ENCODE measurements around the gene PHKB. TPM values are rescaled to one million over a fixed set of nuclear protein-coding genes. Genes with fewer than 3 reads are reported as not detected.
A peak's percentile ranks its signal among the peaks of the same experiment; 100 is the strongest.

The PHKB gene
- total RNA-seq, 4 donors from 2014 or later = 62.0 to 164 (median 111) TPM

GRCh38 chr16:47493381-47494337, 32.5 kb downstream of the PHKB start:
- Histone ChIP-seq H3K27ac (peak overlapping the region; percentile 49 to 90), H3K9me3 (peaks cover 0 to 17% of the 10 kb centered on the region in 2 donors), H3K4me1 (no peaks in the 10 kb centered on the region), H3K36me3 (no peaks in the 10 kb centered on the region), H3K27me3 (no peaks in the 10 kb centered on the region), H3K4me3 (no peak overlapping the region)
- TF ChIP-seq, protein P1, sequence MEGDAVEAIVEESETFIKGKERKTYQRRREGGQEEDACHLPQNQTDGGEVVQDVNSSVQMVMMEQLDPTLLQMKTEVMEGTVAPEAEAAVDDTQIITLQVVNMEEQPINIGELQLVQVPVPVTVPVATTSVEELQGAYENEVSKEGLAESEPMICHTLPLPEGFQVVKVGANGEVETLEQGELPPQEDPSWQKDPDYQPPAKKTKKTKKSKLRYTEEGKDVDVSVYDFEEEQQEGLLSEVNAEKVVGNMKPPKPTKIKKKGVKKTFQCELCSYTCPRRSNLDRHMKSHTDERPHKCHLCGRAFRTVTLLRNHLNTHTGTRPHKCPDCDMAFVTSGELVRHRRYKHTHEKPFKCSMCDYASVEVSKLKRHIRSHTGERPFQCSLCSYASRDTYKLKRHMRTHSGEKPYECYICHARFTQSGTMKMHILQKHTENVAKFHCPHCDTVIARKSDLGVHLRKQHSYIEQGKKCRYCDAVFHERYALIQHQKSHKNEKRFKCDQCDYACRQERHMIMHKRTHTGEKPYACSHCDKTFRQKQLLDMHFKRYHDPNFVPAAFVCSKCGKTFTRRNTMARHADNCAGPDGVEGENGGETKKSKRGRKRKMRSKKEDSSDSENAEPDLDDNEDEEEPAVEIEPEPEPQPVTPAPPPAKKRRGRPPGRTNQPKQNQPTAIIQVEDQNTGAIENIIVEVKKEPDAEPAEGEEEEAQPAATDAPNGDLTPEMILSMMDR (IDR thresholded peaks at IDR 0.05) = no peak
- no peak for TF ChIP-seq POLR2A (IDR thresholded peaks at IDR 0.05)
- intact Hi-C loops (cut with DNase I; ENCODE audit: low total_unique reads) = no loop called here
- no peak for DNase-seq

DNA sequence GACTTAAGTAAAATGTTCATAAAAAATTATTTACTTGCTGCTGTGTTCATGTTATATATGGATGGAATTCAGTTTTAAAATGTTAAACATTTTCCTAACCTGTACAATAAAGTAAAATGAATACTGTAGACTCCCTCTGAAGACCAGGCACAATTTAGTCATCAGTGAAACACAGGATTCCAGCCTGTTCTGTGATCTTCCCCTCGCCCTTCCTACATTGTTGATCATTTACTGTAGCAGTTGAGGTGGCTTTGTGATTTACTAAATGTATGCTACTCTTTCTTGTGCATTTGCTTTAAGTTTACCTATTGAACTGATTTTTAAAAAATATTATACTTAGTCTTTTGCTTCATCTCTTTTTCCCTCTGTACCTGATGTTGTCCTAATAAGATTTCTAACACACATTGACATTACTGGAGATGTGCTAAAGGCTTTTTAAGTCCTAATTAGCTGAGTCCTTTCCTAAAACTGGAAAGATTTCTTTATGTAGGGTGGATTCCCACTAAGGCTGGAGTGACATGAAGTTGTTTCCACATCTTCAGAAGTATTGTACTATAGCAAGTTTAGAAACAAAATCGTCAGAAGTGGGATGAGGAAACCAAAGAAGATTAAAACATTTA, 38.1 kb downstream of the PHKB start:
- no peak overlapping the region for H3K4me3 ChIP-seq
- H3K27ac ChIP-seq = no peak overlapping the region
- DNase-seq = no peak
- no peaks in the 10 kb centered on the region for H3K36me3 ChIP-seq
- TF ChIP-seq, protein P1 (IDR thresholded peaks at IDR 0.05) = no peak
- TF ChIP-seq POLR2A (IDR thresholded peaks at IDR 0.05) = no peak
- no peaks in the 10 kb centered on the region for H3K27me3 ChIP-seq
- no peaks in the 10 kb centered on the region for H3K9me3 ChIP-seq
- H3K4me1 ChIP-seq = no peaks in the 10 kb centered on the region
- intact Hi-C loops (cut with DNase I; ENCODE audit: low total_unique reads) = no loop called here

GRCh38 chr16:47499700-47500264, 38.7 kb downstream of the PHKB start:
- no peaks in the 10 kb centered on the region for H3K36me3 ChIP-seq
- H3K4me1 ChIP-seq = no peaks in the 10 kb centered on the region
- no peak overlapping the region for H3K4me3 ChIP-seq
- no peak for DNase-seq
- H3K9me3 ChIP-seq = no peaks in the 10 kb centered on the region
- H3K27me3 ChIP-seq = no peaks in the 10 kb centered on the region
- intact Hi-C loops (cut with DNase I; ENCODE audit: low total_unique reads) = no loop called here
- TF ChIP-seq, protein P1 (IDR thresholded peaks at IDR 0.05) = no peak
- TF ChIP-seq POLR2A (IDR thresholded peaks at IDR 0.05) = no peak
- no peak overlapping the region for H3K27ac ChIP-seq

DNA sequence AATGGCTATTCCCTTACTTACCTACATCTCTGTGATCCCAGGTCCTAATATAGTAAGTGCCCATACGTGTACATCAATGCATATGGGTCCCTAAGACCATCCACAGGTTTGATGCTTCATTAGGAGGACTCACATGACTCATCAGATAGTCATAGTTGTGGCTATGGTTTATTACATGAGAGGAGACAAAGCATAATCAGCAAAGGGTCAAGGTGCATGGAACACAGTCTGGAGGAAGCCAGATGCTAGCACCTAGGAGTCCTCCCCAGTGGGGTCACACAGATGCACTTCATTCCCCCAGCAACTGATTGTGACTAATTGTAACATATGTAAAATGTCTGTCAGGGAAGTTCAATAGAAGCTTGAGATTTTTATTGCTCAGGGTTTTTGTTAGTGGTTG, 42.8 kb downstream of the PHKB start:
- Histone ChIP-seq H3K9me3 (no peaks in the 10 kb centered on the region), H3K4me3 (no peak overlapping the region), H3K27ac (no peak overlapping the region), H3K27me3 (no peaks in the 10 kb centered on the region), H3K4me1 (no peaks in the 10 kb centered on the region), H3K36me3 (no peaks in the 10 kb centered on the region)
- TF ChIP-seq POLR2A (IDR thresholded peaks at IDR 0.05) = no peak
- TF ChIP-seq, protein P1 (IDR thresholded peaks at IDR 0.05) = no peak
- intact Hi-C loops (cut with DNase I; ENCODE audit: low total_unique reads) = no loop called here
- no peak for DNase-seq

- TF ChIP-seq, protein P1 (IDR thresholded peaks at IDR 0.05) = no peak
- no peak for TF ChIP-seq POLR2A (IDR thresholded peaks at IDR 0.05)
- Histone ChIP-seq H3K4me1 (no peaks in the 10 kb centered on the region), H3K9me3 (no peaks in the 10 kb centered on the region), H3K27ac (no peak overlapping the region), H3K36me3 (no peaks in the 10 kb centered on the region), H3K4me3 (no peak overlapping the region), H3K27me3 (no peaks in the 10 kb centered on the region)
- intact Hi-C loops (cut with DNase I; ENCODE audit: low total_unique reads) = no loop called here
- DNase-seq = no peak
These were observed 43.5 kb downstream of the PHKB start for GRCh38 chr16:47504599-47504998.

All from uterus (tissue), 4 donors.